Activated T-helper 2 cell treated with anti-CD3 and anti-CD28 coated beads, Interferon-gamma antibody, Interleukin-2, Interleukin-4, amounts not matched to agents 10 μg/mL and 5 μg/mL and 100 μg/mL, durations not matched to agents 14 hours and 24 hours and 36 hours (primary cell): Measurements from ENCODE around the gene SLC1A4. TPM values are rescaled to one million over a fixed set of nuclear protein-coding genes. Genes with fewer than 3 reads are reported as not detected.

Experiments
- DNase-seq: peaks from one replicate; pipeline ENCODE4 v3.0.0; 2021; ENCODE audit warnings: low spot score
- H3K27ac Mint-ChIP-seq: one replicate; pipeline ENCODE4 v1.8.0; 2021; ENCODE audit warnings: mixed read lengths
- H3K27me3 Mint-ChIP-seq: one replicate; pipeline ENCODE4 v1.8.0; 2021; ENCODE audit warnings: low read depth, mixed read lengths
- H3K36me3 Mint-ChIP-seq: one replicate; pipeline ENCODE4 v1.8.0; 2021; ENCODE audit warnings: low read depth, mixed read lengths
- H3K4me1 Mint-ChIP-seq: one replicate; pipeline ENCODE4 v1.8.0; 2021; ENCODE audit warnings: low read depth, mixed read lengths
- H3K4me3 Mint-ChIP-seq: one replicate; pipeline ENCODE4 v1.8.0; 2021; ENCODE audit warnings: low read depth, mild to moderate bottlenecking, moderate library complexity, mixed read lengths
- H3K9me3 Mint-ChIP-seq: one replicate; pipeline ENCODE4 v1.8.0; 2021; ENCODE audit warnings: mixed read lengths
- intact Hi-C: fragments of 100-400 bp; cut with micrococcal nuclease; formaldehyde crosslinking; loops from one replicate; pipeline ENCODE4 v1.15.1; 2023
- total RNA-seq: library from RNA; stranded (reverse); gene quantifications from 2 replicates; pipeline ENCODE4 v1.2.3, GENCODE V29; 2022

SLC1A4 gene
- total RNA-seq, 1 donor from 2014 or later: 22.5 TPM

DNA sequence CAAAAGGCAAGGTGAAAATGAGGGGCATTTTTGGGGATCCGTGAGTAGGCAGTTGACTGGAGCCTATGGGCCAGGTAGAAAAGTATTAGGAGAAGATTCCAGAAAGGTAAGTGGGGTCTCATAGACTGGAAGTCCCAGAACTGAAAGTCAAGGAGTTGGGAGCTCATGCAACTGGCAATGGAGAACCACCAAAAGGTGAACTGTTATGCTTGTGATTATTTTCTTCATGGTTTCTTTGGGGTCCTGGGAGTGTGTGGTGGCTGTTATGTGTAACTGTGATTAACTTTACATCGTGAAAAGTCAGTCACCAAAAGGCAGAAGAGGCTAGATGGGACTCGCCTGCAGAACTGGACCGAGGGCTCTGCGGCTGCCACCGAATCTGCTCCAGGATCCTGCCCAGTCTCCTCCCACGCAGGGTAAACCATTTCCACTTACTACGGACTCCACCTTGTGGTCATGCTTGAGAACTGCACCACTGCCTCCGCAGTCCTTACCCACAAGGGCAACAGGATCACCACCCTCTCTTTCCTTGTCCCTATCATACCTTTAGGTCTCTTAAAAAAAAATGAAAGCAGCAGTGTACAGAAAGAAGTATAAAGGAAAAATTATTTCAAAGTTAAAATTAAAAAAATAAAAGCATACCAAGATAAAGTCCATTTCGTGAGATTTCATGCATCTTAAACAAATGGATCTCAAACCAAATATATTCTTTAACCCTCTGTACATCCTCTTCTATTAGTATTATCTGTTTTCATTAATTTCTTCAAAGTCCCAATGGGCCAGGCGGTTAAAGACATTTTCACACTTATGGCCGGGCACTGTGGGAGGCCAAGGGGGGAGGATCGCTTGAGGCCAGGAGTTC lies 51.4 kb downstream of the SLC1A4 start:
- H3K4me1 Mint-ChIP-seq: peaks cover 20% of the 10 kb centered on the region
- H3K27ac Mint-ChIP-seq: no peak overlapping the region
- no peaks in the 10 kb centered on the region for H3K27me3 Mint-ChIP-seq
- intact Hi-C loops: loop anchor here (1.0 to 2.0 kb wide), 3 partner anchors 52 to 453 kb away; partner anchors contain the start of gene SLC1A4
- DNase-seq: peak; percentile 69
- no peak overlapping the region for H3K4me3 Mint-ChIP-seq
- H3K36me3 Mint-ChIP-seq: peaks cover 26% of the 10 kb centered on the region
- peaks cover 17% of the 10 kb centered on the region for H3K9me3 Mint-ChIP-seq

DNA sequence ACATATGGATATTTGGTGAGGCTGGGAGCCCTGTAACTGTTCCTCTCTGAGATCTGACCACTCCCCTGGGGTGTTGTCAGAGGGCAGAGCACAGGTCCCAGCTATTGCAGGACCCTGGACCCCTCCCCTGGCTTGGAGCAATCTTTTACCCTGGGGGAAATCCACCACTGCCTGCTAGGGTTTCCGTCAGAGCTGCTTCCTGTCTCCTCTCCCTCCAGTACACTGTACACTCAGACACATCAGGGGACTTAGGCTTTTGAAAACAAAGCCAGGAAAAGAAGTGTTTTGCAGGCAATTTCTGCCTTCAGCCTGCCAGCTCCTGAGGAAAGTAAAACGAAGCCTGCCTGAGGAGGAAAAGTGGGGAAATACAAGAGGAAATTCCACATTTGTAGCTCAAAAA lies 53.8 kb downstream of the SLC1A4 start:
- intact Hi-C loops: loop anchor here (1.0 kb wide), 1 partner anchor 64 kb away; no protein-coding TSS in a partner anchor
- Mint-ChIP-seq H3K27me3 (no peaks in the 10 kb centered on the region), H3K4me3 (no peak overlapping the region)

DNA sequence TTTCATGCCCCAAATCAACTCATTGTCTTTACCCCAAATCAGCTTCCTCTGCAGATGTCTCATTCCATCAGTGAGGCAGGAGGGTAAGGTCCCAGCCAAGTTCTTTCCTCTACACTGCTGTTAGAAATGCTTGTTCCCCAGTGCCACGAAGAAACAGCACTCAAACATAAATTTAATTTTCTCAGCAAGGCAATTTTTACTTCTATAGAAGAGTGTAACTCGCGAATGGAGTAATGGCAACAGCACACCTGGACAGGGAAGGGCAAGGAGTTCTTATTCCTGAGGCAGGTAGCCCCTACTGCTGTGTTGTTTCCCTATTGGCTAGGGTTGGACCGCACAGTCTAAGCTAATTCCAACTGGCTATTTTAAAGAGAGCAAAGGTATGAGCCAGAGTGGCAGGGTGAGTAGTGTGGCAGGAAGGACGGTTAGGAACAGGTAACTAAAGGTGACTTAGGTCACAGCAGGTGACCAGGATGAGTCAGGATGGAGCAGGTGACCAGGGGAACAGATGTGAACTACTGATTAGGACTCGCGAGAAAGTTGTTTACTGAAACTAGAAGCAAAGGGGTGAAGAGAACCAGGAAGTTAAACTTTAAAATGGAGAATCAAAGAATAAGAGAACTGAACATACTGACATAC lies 55.0 kb downstream of the SLC1A4 start:
- Mint-ChIP-seq H3K27ac (no peak overlapping the region), H3K9me3 (peaks cover 22% of the 10 kb centered on the region), H3K4me1 (peaks cover 20% of the 10 kb centered on the region), H3K36me3 (peaks cover 50% of the 10 kb centered on the region), H3K4me3 (no peak overlapping the region), H3K27me3 (no peaks in the 10 kb centered on the region)
- DNase-seq: no peak
- intact Hi-C loops: no loop called here

More for the DNA sequence above, 53.8 kb downstream of the SLC1A4 start:
- DNase-seq: no peak
- H3K36me3 Mint-ChIP-seq: peaks cover 45% of the 10 kb centered on the region
- peaks cover 17% of the 10 kb centered on the region for H3K9me3 Mint-ChIP-seq
- peaks cover 20% of the 10 kb centered on the region for H3K4me1 Mint-ChIP-seq
- H3K27ac Mint-ChIP-seq: no peak overlapping the region

DNA sequence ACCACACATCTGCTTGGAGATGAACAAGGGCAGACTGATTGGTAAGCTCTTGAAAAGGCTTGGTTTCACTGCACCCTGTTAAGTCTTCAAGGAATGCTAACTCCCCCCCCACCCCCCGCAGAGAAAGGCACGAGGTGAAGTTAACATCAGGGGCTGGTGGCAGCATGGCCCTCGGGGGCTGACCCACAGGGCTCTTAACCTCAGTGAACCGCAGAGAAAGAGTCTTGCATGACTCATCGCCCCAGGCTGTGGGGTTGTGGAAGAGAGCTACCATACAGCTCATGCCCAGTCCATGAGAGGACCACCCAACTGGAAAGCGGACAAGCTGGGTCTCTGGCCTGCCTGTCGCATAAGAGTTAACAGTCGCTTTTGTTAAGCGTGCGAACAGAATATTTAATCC lies 56.5 kb downstream of the SLC1A4 start:
- DNase-seq: no peak
- intact Hi-C loops: no loop called here
- Mint-ChIP-seq H3K36me3 (peaks cover 50% of the 10 kb centered on the region), H3K4me3 (no peak overlapping the region), H3K27ac (peak overlapping the region; percentile 54), H3K9me3 (peaks cover 22% of the 10 kb centered on the region), H3K4me1 (peaks cover 14% of the 10 kb centered on the region), H3K27me3 (no peaks in the 10 kb centered on the region)

DNA sequence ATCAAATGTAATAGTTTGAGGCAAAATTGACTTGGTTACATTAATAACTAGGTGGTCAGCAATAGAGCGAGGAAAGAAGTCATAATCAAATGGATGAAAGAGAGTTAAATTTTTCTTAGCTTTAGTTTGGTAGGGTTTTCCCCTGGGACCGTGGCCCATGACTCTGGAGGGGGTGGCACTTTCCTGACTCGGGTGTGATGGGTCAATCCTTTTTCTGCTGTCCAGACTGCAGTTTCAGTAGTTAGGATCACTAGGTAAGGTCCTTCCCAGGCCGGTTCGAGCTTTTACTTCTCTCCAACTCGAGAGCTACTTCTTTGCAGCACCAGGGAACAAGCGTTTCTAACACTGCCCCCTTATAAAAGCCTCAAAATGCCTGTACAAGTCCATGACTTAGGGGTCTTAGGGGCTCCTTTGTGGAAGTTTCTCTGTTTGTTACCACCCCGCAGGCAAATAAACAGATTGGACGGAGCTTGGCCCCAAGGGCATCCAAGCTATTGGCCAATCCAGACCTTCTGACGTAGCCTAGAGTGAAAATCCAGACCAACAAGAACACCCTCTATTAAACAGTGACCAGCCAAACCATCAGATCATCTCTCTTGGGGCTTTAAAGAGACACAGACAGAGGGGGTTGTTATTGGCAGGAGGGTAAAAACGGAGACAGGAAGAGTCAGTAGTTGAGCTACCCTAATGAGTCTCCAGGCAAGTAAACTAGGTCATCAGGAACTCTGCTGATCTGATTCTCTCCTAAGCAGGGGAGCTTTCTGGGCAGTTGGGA lies 57.6 kb downstream of the SLC1A4 start:
- Mint-ChIP-seq H3K9me3 (peaks cover 22% of the 10 kb centered on the region), H3K4me1 (peaks cover 13% of the 10 kb centered on the region)

GRCh38 chr2:65049010-65049639 lies 59.9 kb downstream of the SLC1A4 start:
- no peak for DNase-seq
- Mint-ChIP-seq H3K9me3 (peaks cover 17% of the 10 kb centered on the region), H3K27me3 (no peaks in the 10 kb centered on the region), H3K36me3 (peaks cover 54% of the 10 kb centered on the region), H3K4me3 (no peak overlapping the region), H3K4me1 (peaks cover 22% of the 10 kb centered on the region), H3K27ac (no peak overlapping the region)
- intact Hi-C loops: no loop called here

More for the DNA sequence above, 57.6 kb downstream of the SLC1A4 start:
- Mint-ChIP-seq H3K4me3 (no peak overlapping the region), H3K27me3 (no peaks in the 10 kb centered on the region), H3K27ac (no peak overlapping the region), H3K36me3 (peaks cover 59% of the 10 kb centered on the region)
- DNase-seq: no peak
- intact Hi-C loops: no loop called here

GRCh38 chr2:65050931-65051330 lies 61.7 kb downstream of the SLC1A4 start:
- intact Hi-C loops: loop anchor here (10.0 kb wide), 1 partner anchor 526 kb away; the partner anchor contains the start of gene AFTPH
- H3K4me1 Mint-ChIP-seq: peaks cover 33% of the 10 kb centered on the region
- no peak overlapping the region for H3K4me3 Mint-ChIP-seq
- peaks cover 38% of the 10 kb centered on the region for H3K36me3 Mint-ChIP-seq
- no peaks in the 10 kb centered on the region for H3K27me3 Mint-ChIP-seq
- H3K9me3 Mint-ChIP-seq: peaks cover 5% of the 10 kb centered on the region
- no peak for DNase-seq
- H3K27ac Mint-ChIP-seq: no peak overlapping the region

DNA sequence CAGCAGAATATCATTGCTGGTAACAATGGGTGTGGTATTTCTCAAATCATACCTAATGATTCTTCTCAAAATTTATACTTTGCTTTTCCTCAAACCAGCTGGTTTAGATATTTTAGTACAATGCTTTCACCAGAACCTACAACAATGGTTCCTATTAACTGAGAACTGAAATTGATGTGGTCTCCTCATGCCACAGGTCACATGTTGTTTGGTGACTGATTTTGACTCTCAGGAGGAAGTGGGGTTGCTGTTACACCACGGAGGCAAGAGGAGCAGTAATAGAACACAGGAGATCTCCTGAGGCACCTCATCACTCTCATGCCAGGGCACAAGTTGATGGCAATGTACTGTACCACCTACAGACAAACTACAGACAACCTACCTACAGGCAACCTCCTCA lies 64.0 kb downstream of the SLC1A4 start:
- intact Hi-C loops: loop anchor here (10.0 kb wide), 1 partner anchor 528 kb away; the partner anchor contains the start of gene AFTPH
- DNase-seq: peak; percentile 51
- no peaks in the 10 kb centered on the region for H3K27me3 Mint-ChIP-seq
- peaks cover 46% of the 10 kb centered on the region for H3K4me1 Mint-ChIP-seq
- peak overlapping the region; percentile 72 for H3K27ac Mint-ChIP-seq
- H3K4me3 Mint-ChIP-seq: peak overlapping the region; percentile 55
- peaks cover 19% of the 10 kb centered on the region for H3K36me3 Mint-ChIP-seq
- peaks cover 5% of the 10 kb centered on the region for H3K9me3 Mint-ChIP-seq

DNA sequence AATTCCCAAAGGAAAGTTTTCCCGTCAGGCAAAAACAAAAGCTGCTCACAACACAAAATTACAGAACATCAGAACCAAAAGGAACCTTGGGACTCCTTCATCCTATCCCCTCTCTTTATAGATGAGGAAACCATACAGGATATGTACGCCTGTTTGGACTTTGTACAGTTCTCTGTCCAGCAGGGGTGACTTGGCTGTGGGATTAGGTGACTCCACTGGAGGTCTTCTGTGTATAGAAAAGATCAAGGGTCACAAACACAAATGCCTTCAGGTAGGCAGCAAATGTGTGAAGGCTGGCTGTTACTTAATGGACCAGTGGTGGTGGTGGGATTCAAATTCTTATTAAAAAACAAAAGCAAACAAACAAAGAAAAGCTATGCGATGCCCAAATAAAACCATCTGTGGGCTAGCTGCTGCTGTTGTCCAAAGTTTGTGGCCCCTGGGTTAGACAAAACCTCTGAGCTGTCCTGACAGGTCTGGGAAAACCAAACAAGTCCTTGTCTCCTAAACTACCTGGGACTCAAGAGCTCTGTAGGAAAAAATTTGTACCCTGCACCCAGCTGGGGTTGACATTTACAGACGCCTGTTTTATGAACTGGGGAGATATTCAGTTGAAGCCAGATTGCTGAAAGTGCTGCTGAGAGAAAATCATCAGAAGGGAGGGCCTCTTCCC lies 65.7 kb downstream of the SLC1A4 start:
- Mint-ChIP-seq H3K36me3 (peaks cover 12% of the 10 kb centered on the region), H3K27me3 (no peaks in the 10 kb centered on the region), H3K4me3 (peak overlapping the region; percentile 92), H3K4me1 (peaks cover 52% of the 10 kb centered on the region), H3K9me3 (no peaks in the 10 kb centered on the region), H3K27ac (peak overlapping the region; percentile 73)
- intact Hi-C loops: loop anchor here (5.0 to 10.0 kb wide), 4 partner anchors 303 to 530 kb away; partner anchors contain the start of genes AFTPH and SPRED2
- DNase-seq: no peak

DNA sequence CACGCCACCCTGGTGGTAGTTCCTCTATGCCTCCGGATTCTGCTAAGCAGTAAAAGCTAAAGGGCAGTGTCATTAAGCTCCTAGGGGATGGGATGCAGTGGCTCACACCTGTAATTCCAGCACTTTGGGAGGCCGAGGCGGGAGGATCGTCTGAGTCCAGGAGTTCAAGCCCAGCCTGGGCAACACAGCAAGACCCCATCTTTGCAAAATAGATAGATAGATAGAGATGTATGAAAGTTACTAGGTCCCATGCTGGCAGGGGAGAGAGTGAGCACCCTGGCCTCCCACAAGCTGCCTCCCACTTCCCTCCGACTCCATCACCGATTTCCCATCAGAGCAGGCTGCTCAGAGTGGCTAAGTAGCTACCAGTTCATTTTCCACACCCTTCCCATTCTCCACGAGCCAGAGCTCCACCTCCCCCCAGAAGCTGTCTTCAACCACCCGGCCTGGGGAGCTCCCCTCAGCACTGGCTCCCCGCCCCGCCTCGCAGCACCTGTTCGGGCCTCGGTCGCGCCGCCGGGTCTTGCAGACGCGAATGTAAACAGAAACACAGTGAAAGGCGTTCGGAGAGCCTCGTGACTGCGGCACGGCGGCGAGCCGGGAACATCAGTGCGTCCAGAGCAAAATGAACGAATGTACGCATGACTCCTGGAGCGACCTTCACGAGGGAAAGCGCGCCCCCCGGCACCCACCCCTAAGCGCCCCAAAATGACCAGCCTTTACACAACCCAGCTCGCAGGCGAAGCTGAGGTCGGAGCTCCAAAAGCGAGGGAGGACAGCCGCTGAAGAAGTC lies 66.4 kb downstream of the SLC1A4 start:
- Mint-ChIP-seq H3K4me3 (peak overlapping the region; percentile 92), H3K27ac (peak overlapping the region; percentile 73), H3K36me3 (peaks cover 12% of the 10 kb centered on the region), H3K4me1 (peaks cover 52% of the 10 kb centered on the region), H3K27me3 (no peaks in the 10 kb centered on the region), H3K9me3 (no peaks in the 10 kb centered on the region)
- DNase-seq: no peak
- intact Hi-C loops: loop anchor here (1.0 to 10.0 kb wide), 8 partner anchors 67 to 531 kb away; partner anchors contain the start of genes ACTR2, AFTPH, RAB1A and SLC1A4
